ENCODE measurements around the gene PTPRJ.

The PTPRJ gene

DNA sequence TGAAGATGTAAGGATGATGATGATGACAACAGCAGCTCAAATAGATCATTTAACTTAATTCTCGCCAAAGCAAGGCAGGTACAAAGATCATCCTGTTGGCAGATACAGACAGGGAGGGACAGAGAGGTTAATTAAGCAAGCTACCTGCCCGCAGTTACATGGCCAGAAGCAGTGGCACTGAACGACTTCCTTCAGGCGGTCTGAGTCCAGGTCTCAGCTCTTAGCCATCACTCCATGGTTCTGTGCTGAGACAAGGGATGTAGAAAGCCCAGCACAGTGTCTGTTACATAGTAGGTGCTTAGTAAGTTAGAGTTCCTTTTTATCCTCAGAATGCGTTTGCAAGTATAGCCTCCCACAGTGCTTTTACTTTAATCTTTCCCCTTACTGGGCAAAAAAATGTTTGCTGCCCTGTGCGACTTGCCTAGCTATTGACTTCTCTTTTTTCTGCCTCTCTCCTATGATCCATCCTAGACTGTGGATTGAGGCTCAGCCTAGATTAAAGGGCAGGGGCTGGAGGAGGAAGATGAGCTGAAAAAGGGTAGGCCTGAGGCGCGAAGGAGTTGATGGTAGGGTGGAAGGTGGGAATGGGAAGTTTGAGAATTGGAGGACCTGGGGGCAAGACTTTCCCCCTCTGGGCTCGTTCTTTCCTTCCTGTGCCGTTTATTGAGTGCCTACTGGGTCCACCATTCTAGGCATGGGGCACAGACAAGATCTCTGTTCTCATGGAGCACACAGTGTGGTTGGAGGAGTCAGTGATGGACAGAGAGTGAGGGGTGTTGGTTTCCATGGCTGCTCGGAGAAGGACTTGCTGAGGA, 128.1 kb downstream of the PTPRJ start:
- TF ChIP-seq, protein P1, sequence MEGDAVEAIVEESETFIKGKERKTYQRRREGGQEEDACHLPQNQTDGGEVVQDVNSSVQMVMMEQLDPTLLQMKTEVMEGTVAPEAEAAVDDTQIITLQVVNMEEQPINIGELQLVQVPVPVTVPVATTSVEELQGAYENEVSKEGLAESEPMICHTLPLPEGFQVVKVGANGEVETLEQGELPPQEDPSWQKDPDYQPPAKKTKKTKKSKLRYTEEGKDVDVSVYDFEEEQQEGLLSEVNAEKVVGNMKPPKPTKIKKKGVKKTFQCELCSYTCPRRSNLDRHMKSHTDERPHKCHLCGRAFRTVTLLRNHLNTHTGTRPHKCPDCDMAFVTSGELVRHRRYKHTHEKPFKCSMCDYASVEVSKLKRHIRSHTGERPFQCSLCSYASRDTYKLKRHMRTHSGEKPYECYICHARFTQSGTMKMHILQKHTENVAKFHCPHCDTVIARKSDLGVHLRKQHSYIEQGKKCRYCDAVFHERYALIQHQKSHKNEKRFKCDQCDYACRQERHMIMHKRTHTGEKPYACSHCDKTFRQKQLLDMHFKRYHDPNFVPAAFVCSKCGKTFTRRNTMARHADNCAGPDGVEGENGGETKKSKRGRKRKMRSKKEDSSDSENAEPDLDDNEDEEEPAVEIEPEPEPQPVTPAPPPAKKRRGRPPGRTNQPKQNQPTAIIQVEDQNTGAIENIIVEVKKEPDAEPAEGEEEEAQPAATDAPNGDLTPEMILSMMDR (IDR thresholded peaks at IDR 0.05; ENCODE audit: insufficient read depth, low read length, poor library complexity, severe bottlenecking): no peak
- Histone ChIP-seq H3K4me3 (replicated peaks; ENCODE audit: low read depth, low read length) (no peak overlapping the region), H3K27me3 (replicated peaks; ENCODE audit: control insufficient read depth, insufficient read depth, low read length) (no peaks in the 10 kb centered on the region), H3K36me3 (ENCODE audit: control insufficient read depth, insufficient read depth, low read length) (no peaks in the 10 kb centered on the region)
- no peak for DNase-seq (ENCODE audit: extremely low read depth, insufficient read length)

DNA sequence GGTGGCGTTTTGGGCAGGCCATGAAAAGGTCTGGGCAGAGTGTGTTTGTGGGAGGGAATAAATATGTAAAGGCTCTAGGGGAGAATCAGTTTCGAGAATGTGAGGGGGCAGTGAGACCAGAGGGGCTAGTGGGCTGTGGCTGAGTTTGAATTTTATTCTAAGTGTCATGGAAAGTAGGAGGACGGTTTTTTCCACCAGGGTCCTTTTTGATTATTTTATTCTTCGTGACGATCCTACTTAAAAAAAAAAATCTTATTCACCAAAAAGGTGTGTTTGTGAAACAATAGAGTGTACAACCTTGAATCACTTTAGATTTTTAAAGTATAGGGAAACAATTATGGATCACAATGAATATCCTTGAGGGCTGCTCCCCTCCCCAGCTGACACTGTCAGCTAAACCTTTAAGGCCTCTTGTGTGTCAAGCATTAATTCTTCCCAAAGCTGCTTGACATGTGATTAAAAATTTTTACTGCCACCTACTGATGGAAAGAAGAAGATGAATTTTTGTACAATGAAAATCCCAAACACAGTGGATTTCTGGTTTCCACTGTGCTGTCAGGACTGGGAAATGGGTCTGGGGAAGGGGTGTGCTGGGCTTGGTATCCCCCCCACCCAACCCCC, 128.8 kb downstream of the PTPRJ start:
- Histone ChIP-seq H3K4me3 (replicated peaks; ENCODE audit: low read depth, low read length) (peak overlapping the region; percentile 51; the same call in 1 of the 2 replicates), H3K27me3 (replicated peaks; ENCODE audit: control insufficient read depth, insufficient read depth, low read length) (no peaks in the 10 kb centered on the region), H3K36me3 (ENCODE audit: control insufficient read depth, insufficient read depth, low read length) (no peaks in the 10 kb centered on the region)
- TF ChIP-seq, protein P1 (IDR thresholded peaks at IDR 0.05; ENCODE audit: insufficient read depth, low read length, poor library complexity, severe bottlenecking): peak; percentile 49
- DNase-seq (ENCODE audit: extremely low read depth, insufficient read length): no peak

DNA sequence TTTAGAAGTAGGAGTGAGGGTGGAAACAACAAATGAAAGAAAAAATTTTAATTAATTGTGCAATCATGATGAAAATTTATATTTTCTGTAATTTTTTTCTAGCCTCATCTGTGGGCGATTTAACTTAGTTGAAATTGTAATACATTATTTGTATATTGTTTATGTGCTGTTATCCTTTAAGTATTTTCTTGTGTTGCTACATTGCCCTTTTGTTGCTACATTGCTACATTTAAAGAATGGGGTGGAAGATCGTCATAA, 130.1 kb downstream of the PTPRJ start:
- Histone ChIP-seq H3K36me3 (ENCODE audit: control insufficient read depth, insufficient read depth, low read length) (no peaks in the 10 kb centered on the region), H3K27me3 (replicated peaks; ENCODE audit: control insufficient read depth, insufficient read depth, low read length) (no peaks in the 10 kb centered on the region), H3K4me3 (replicated peaks; ENCODE audit: low read depth, low read length) (no peak overlapping the region)
- DNase-seq (ENCODE audit: extremely low read depth, insufficient read length): no peak
- TF ChIP-seq, protein P1 (IDR thresholded peaks at IDR 0.05; ENCODE audit: insufficient read depth, low read length, poor library complexity, severe bottlenecking): no peak

DNA sequence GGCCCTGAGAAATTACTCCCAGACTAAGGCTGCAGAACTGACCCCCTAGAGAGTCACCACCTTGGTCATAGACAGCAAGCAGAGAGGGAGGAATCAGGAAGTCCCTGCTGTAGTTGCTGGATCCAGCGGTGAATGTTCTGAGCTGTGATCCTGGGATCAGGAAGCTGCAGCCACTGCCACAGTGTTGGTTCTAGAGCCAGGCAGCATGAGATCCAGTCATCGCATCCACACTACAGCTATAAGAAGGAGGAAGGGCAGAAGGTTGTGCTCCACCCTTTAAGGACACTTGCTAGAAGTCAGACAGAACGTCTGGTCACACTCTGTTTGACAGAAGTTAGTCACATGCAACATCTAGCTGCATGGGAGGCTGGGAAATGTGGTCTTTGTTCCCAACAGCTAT, 131.5 kb downstream of the PTPRJ start:
- no peaks in the 10 kb centered on the region for H3K36me3 ChIP-seq (ENCODE audit: control insufficient read depth, insufficient read depth, low read length)
- no peak overlapping the region for H3K4me3 ChIP-seq (replicated peaks; ENCODE audit: low read depth, low read length)
- no peaks in the 10 kb centered on the region for H3K27me3 ChIP-seq (replicated peaks; ENCODE audit: control insufficient read depth, insufficient read depth, low read length)
- no peak for DNase-seq (ENCODE audit: extremely low read depth, insufficient read length)
- TF ChIP-seq, protein P1 (IDR thresholded peaks at IDR 0.05; ENCODE audit: insufficient read depth, low read length, poor library complexity, severe bottlenecking): no peak

DNA sequence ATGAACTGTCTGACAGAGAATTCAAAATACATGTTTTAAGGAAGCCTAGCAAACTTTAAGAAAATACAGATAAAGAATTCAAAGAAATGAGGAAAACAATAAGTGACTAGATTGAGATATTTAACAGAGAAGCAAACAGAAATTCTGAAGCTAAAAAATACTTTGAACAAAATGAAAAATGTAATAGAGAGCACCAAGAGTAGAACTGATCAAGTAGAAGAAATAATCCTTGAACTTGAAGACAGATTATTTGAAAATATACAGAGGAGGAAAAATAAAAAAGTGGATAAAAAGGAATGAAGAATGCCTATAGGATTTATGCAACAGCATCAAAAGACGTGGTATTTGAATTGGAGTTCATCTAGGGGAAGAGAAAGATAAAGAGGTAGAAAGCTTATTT, 134.4 kb downstream of the PTPRJ start:
- Histone ChIP-seq H3K27me3 (replicated peaks; ENCODE audit: control insufficient read depth, insufficient read depth, low read length) (no peaks in the 10 kb centered on the region), H3K36me3 (ENCODE audit: control insufficient read depth, insufficient read depth, low read length) (no peaks in the 10 kb centered on the region), H3K4me3 (replicated peaks; ENCODE audit: low read depth, low read length) (no peak overlapping the region)
- DNase-seq (ENCODE audit: extremely low read depth, insufficient read length): no peak
- TF ChIP-seq, protein P1 (IDR thresholded peaks at IDR 0.05; ENCODE audit: insufficient read depth, low read length, poor library complexity, severe bottlenecking): no peak

Measured in GM06990 (cell line).